ENCODE data around the gene MRGPRF.

DNA sequence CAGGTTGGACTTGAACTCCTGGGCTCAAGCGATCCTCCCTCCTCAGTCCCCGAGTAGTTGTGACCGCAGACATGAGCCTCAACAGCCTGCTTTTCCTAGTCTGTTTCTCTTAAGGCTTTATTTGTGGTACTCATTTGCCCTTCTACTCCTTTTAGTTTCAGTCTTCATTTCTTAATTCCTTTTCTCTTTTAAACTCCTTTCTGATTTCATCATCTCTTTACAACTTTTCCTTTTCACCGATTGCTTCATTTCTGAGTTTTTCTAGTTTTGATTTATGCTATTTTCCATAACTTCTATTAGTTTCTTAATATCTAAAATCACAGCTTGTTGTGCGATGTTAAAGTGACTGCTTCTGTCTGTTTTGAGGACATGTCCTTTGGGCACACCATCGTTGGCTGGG lies 17.3 kb upstream of the MRGPRF start:
- TF ChIP-seq CTCF (IDR thresholded peaks at IDR 0.05 in 4 of 5, conservative IDR thresholded peaks at IDR 0.05 in 1 of 5), result no peak
- TF ChIP-seq POLR2A (IDR thresholded peaks at IDR 0.05), result no peak

Data from gastrocnemius medialis (tissue), 4 donors.